K562 (cell line): ENCODE results near the gene UBAC2. TPM values are rescaled to one million over a fixed set of nuclear protein-coding genes. Genes with fewer than 3 reads are reported as not detected.

Source experiments
- CCAR2 ChIP-seq: fragments of 200-400 bp; formaldehyde crosslinking; IDR thresholded peaks from 2 replicates; pipeline ENCODE4 v1.6.1; 2017; ENCODE audit warnings: mild to moderate bottlenecking, low read depth, low read length
- CHD2 ChIP-seq: IDR thresholded peaks from 2 replicates; pipeline ENCODE4 v1.6.1; 2011; ENCODE audit warnings: low read depth, low read length
- ESRRB ChIP-seq: fragments of 250-450 bp; sonication (Bioruptor Pico); IDR thresholded peaks from 2 replicates; pipeline ENCODE4 v1.5.0; 2020; ENCODE audit warnings: mild to moderate bottlenecking, moderate library complexity, borderline replicate concordance
- FOXJ2 ChIP-seq: fragments of 200-800 bp; sonication (Bioruptor generic); IDR thresholded peaks from 2 replicates; pipeline ENCODE4 v1.6.1; 2016; ENCODE audit warnings: missing genetic modification characterization, missing compliant biosample characterization
- GTF2E2 ChIP-seq: fragments of 200-800 bp; sonication (Bioruptor generic); IDR thresholded peaks from 2 replicates; pipeline ENCODE4 v1.6.1; 2016; ENCODE audit warnings: missing genetic modification characterization, missing compliant biosample characterization
- HBP1 ChIP-seq: fragments of 450-650 bp; formaldehyde crosslinking; IDR thresholded peaks from 2 replicates; pipeline ENCODE4 v1.4.0; 2022; ENCODE audit warnings: missing genetic modification characterization
- HDAC1 ChIP-seq, 2 experiments: fragments of 450-650 bp; IDR thresholded peaks; 2 replicates each; pipeline ENCODE4 v1.6.1; 2016 to 2017; ENCODE audit warnings: inconsistent platforms in 1 of 2, mild to moderate bottlenecking in 1 of 2, moderate library complexity in 1 of 2
- HES1 ChIP-seq: fragments of 450-650 bp; IDR thresholded peaks from 2 replicates; pipeline ENCODE4 v1.6.1; 2016; ENCODE audit warnings: low read depth, mild to moderate bottlenecking, moderate library complexity
- ILF3 ChIP-seq: fragments of 450-650 bp; IDR thresholded peaks from 2 replicates; pipeline ENCODE4 v1.6.1; 2018; ENCODE audit warnings: antibody characterized with exemption, mild to moderate bottlenecking, moderate library complexity, borderline replicate concordance
- KAT8 ChIP-seq: fragments of 450-650 bp; IDR thresholded peaks from 2 replicates; pipeline ENCODE4 v1.6.1; 2016; ENCODE audit warnings: low read depth, mild to moderate bottlenecking
- KLF16 ChIP-seq: IDR thresholded peaks from 2 replicates; pipeline ENCODE4 v1.6.1; 2016; ENCODE audit warnings: antibody characterized with exemption
- MAFF ChIP-seq: IDR thresholded peaks from 2 replicates; pipeline ENCODE4 v1.6.1; 2012; ENCODE audit warnings: low read length, improper control_type of control experiment
- PATZ1 ChIP-seq: fragments of 250-450 bp; sonication (Bioruptor Pico); IDR thresholded peaks from 2 replicates; pipeline ENCODE4 v1.5.0; 2020; ENCODE audit warnings: mild to moderate bottlenecking, borderline replicate concordance
- PHF21A ChIP-seq: fragments of 450-650 bp; IDR thresholded peaks from 2 replicates; pipeline ENCODE4 v1.6.1; 2017; ENCODE audit warnings: low read depth, borderline replicate concordance
- RBM14 ChIP-seq: fragments of 200-400 bp; formaldehyde crosslinking; IDR thresholded peaks from 2 replicates; pipeline ENCODE4 v1.6.1; 2018; ENCODE audit warnings: low read depth, mild to moderate bottlenecking, low read length, moderate library complexity, borderline replicate concordance; ENCODE audit not compliant: insufficient read depth
- RBM17 ChIP-seq: fragments of 200-400 bp; formaldehyde crosslinking; IDR thresholded peaks from 2 replicates; pipeline ENCODE4 v1.6.1; 2017; ENCODE audit warnings: low read depth, mild to moderate bottlenecking, low read length, borderline replicate concordance
- RBM34 ChIP-seq: fragments of 200-400 bp; formaldehyde crosslinking; IDR thresholded peaks from 2 replicates; pipeline ENCODE4 v1.6.1; 2018; ENCODE audit warnings: low read length, borderline replicate concordance; ENCODE audit not compliant: insufficient read depth
- SP1 ChIP-seq: sonication (generic); formaldehyde crosslinking; IDR thresholded peaks from 2 replicates; pipeline ENCODE4 v1.8.1; 2022; ENCODE audit warnings: mild to moderate bottlenecking, missing genetic modification reagents
- STAT5A ChIP-seq: IDR thresholded peaks from 2 replicates; pipeline ENCODE4 v1.6.1; 2012; ENCODE audit warnings: low read length, inconsistent platforms, borderline replicate concordance
- TCF7 ChIP-seq: sonication (generic); IDR thresholded peaks from 2 replicates; pipeline ENCODE4 v1.6.1; 2016; ENCODE audit warnings: antibody characterized with exemption, borderline replicate concordance
- ZFP30 ChIP-seq: fragments of 250-450 bp; sonication (Bioruptor Pico); IDR thresholded peaks from 2 replicates; pipeline ENCODE4 v1.8.0; 2022; ENCODE audit warnings: moderate library complexity, mild to moderate bottlenecking, inconsistent platforms, borderline replicate concordance
- ZHX1 ChIP-seq: fragments of 150-350 bp; conservative IDR thresholded peaks from 2 replicates; pipeline ENCODE4 v1.6.1; 2014; ENCODE audit warnings: low read length
- ZNF175 ChIP-seq: fragments of 200-800 bp; sonication (Bioruptor generic); IDR thresholded peaks from 2 replicates; pipeline ENCODE4 v1.6.1; 2016; ENCODE audit warnings: low read depth, mild to moderate bottlenecking, missing genetic modification characterization, missing compliant biosample characterization
- ZNF197 ChIP-seq: fragments of 200-800 bp; sonication (Bioruptor generic); IDR thresholded peaks from 2 replicates; pipeline ENCODE4 v1.6.1; 2016; ENCODE audit warnings: low read depth, missing genetic modification characterization, missing compliant biosample characterization
- polyA plus RNA-seq, 8 experiments: library from polyadenylated mRNA; depleted of rRNA in 4 of 8; stranded (reverse) in 5 of 8; unstranded in 3 of 8; fragments of >200 nt; fragmentation: Nextera tagmentation in 2 of 8; fragmentation: Illumina TruSeq in 1 of 8; extraction: Ambion mirVana in 2 of 8; extraction: Trizol in 1 of 8; gene quantifications; 2 replicates each; pipeline versions ENCODE4 v1.2.1 to v1.2.3, GENCODE V29; 2011 to 2014; ENCODE audit warnings: inconsistent platforms in 1 of 8, missing spikeins in 1 of 8
- total RNA-seq, 7 experiments: library from RNA; depleted of rRNA in 6 of 7; stranded (reverse); fragments of >200 nt in 6 of 7; fragmentation: Illumina TruSeq in 2 of 7; extraction: Trizol in 2 of 7; gene quantifications; 2 replicates each; pipeline versions ENCODE4 v1.2.1 to v1.2.3, GENCODE V29; 2011 to 2021; ENCODE audit warnings: low replicate concordance in 1 of 7

Gene UBAC2
- total and polyA plus RNA-seq, 9 of the 15 experiments (the other 6 are each of a cell fraction or from before 2014, with no cell fraction given) = 6.0 to 84.1 (median 32.3) TPM

DNA sequence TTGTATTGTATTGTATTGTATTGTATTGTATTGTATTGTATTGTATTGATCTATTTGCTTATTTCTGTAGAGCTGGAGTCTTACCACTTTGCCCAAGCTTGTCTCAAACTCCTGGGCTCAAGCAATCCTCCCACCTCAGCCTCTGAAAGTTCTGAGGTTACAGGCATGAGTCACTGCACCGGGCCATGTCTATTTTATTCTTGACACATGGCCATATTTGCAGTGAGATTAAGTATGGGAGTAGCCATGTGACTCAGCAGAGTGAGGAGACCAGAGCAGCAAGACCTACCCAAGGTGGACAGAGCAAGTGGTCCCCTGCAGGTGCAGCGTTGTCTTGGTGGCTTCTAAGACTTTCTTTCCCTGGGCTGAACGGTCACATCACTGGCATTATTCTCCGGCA is 49.1 kb upstream of the UBAC2 start (continued):
- no peak for TF ChIP-seq ZFP30 (CRISPR knock-in tag)
- no peak for TF ChIP-seq RBM34
- no peak for TF ChIP-seq CHD2
- no peak for TF ChIP-seq ZHX1
- TF ChIP-seq HBP1 (CRISPR knock-in tag) = no peak
- TF ChIP-seq GTF2E2 (tag) = no peak
- TF ChIP-seq HES1 = peak; percentile 54; the same call in 1 of the 2 replicates
- TF ChIP-seq ESRRB = no peak
- peak; percentile 70 for TF ChIP-seq MAFF
- TF ChIP-seq ILF3 = no peak
- TF ChIP-seq KLF16 = no peak
- no peak for TF ChIP-seq STAT5A
- TF ChIP-seq TCF7 = no peak
- TF ChIP-seq CCAR2 = no peak
- no peak for TF ChIP-seq RBM17
- no peak for TF ChIP-seq SP1
- TF ChIP-seq FOXJ2 (tag) = no peak
- no peak for TF ChIP-seq ZNF197
- TF ChIP-seq ZNF175 = no peak
- no peak for TF ChIP-seq PHF21A
- TF ChIP-seq RBM14 = no peak
- no peak for TF ChIP-seq HDAC1 (IDR thresholded peaks at IDR 0.05)
- no peak for TF ChIP-seq PATZ1
- no peak for TF ChIP-seq KAT8
